BJ (cell line): Measurements from ENCODE around the gene ACOX3. TPM values are rescaled to one million over a fixed set of nuclear protein-coding genes. Genes with fewer than 3 reads are reported as not detected.

Experiments
- CTCF ChIA-PET: fragments of 350-600 bp; formaldehyde crosslinking; extraction: SDS; loops from one replicate; lab custom pipeline; 2021; ENCODE audit warnings: antibody characterized with exemption, inconsistent platforms; lab: Yijun Ruan, JAX
- POLR2A ChIA-PET: fragments of 300-600 bp; sonication (Branson Sonifier 250); formaldehyde crosslinking; extraction: SDS; loops from one replicate; lab custom pipeline; 2021; ENCODE audit warnings: antibody characterized with exemption; lab: Charles Lee
- DNase-seq: peaks from one replicate; pipeline ENCODE4 v3.0.0-alpha.2; 2011; ENCODE audit warnings: low read depth
- H3K27me3 ChIP-seq: 2 replicates; pipeline ENCODE4 v1.6.0; 2011; ENCODE audit warnings: low read length; ENCODE audit not compliant: control insufficient read depth, insufficient read depth
- H3K36me3 ChIP-seq: 2 replicates; pipeline ENCODE4 v1.5.1; 2011; ENCODE audit warnings: low read length; ENCODE audit not compliant: control insufficient read depth, insufficient read depth
- H3K4me3 ChIP-seq: 2 replicates; pipeline ENCODE4 v1.5.1; 2011; ENCODE audit warnings: low read depth, mild to moderate bottlenecking, control low read depth, low read length
- CTCF ChIP-seq: IDR thresholded peaks from 2 replicates; pipeline ENCODE4 v1.5.1; 2011; ENCODE audit warnings: low read depth, mild to moderate bottlenecking, control low read depth, inconsistent platforms, low read length, moderate library complexity; ENCODE audit not compliant: insufficient read depth
- polyA plus RNA-seq: library from polyadenylated mRNA; depleted of rRNA; stranded (reverse); fragments of >200 nt; gene quantifications from 2 replicates; pipeline ENCODE4 v1.2.3, GENCODE V29; 2011

ACOX3 gene
- polyA plus RNA-seq, 1 experiment: 10.2 TPM

DNA sequence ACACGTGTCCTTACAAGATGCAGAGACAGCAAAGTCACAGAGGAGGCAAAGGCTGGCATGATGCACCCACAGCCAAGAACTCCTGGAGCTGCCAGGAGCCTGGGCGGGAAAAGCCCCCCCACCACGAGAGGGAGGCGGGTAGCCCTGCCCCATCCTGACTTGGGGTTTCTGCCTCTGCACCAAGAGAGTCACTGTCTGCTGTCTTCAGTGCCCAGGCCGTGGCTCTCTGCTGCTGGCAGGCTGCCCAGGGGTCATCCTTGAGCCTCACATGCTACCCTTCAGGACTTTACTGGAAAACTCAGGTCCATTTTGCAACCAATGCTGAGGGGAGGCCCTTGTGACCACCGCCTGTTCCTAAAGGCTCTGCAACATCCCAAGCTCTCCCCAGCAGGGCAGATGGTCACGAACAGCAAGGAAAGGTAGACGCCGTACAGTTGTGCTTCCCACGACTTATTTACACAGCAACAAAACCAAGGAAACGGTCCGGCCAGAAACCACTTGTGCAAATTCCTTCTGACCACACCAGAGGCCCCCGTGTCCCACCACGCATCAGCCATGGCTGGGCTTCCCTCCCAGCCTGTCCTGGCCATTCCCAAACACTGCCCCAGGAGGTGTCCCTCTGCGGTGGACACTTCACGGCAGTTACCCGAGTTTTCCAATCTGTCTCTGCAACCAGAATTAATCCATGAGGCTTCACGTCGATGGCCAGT lies 56.9 kb downstream of the ACOX3 start:
- peak; percentile 14 for DNase-seq
- POLR2A ChIA-PET: no interaction called here
- H3K36me3 ChIP-seq: peaks cover 17% of the 10 kb centered on the region
- H3K4me3 ChIP-seq: no peak overlapping the region
- no peak for TF ChIP-seq CTCF
- H3K27me3 ChIP-seq: no peaks in the 10 kb centered on the region
- CTCF ChIA-PET: no interaction called here

DNA sequence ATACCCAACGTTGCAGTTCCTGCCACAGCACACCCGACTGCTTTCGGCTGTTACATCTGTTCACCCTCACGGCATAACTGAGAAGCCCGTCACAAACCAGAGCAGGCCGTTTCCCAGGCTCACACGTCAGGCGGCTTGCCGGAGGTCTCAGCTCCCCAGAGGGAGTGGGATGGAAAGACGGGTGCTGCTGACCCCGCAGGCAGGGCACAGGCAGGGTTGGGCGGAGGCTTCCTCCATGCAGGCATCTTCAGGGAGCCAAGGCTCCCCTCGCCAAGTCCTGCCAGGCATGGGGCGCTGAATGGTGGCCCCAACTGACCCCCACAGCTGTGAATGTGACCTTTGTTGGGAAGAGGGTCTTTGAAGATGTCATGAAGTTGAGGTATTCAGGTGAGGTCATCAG lies 57.5 kb downstream of the ACOX3 start:
- H3K36me3 ChIP-seq: peaks cover 13% of the 10 kb centered on the region
- ChIA-PET CTCF (no interaction called here), POLR2A (no interaction called here)
- TF ChIP-seq CTCF: no peak
- no peaks in the 10 kb centered on the region for H3K27me3 ChIP-seq
- DNase-seq: no peak
- H3K4me3 ChIP-seq: no peak overlapping the region

GRCh38 chr4:8381814-8382581 lies 58.5 kb downstream of the ACOX3 start:
- TF ChIP-seq CTCF: no peak

GRCh38 chr4:8380511-8381415 lies 59.8 kb downstream of the ACOX3 start:
- DNase-seq: no peak
- ChIA-PET POLR2A (no interaction called here), CTCF (no interaction called here)
- Histone ChIP-seq H3K27me3 (no peaks in the 10 kb centered on the region), H3K4me3 (no peak overlapping the region), H3K36me3 (peaks cover 3% of the 10 kb centered on the region)
- TF ChIP-seq CTCF: no peak

More at GRCh38 chr4:8381814-8382581, 58.5 kb downstream of the ACOX3 start:
- CTCF ChIA-PET: no interaction called here
- POLR2A ChIA-PET: no interaction called here
- Histone ChIP-seq H3K27me3 (no peaks in the 10 kb centered on the region), H3K36me3 (peaks cover 7% of the 10 kb centered on the region), H3K4me3 (no peak overlapping the region)
- no peak for DNase-seq
